ENCODE measurements around the gene FABP7.

GRCh38 chr6:122752459-122752858, 27.1 kb upstream of the FABP7 start:
- TF ChIP-seq EZH2 (IDR thresholded peaks at IDR 0.05) (no peak), POLR2AphosphoS5 (IDR thresholded peaks at IDR 0.05; ENCODE audit: borderline replicate concordance, low read depth, low read length) (no peak)
